ENCODE measurements around the gene LY6G5B.

Gene LY6G5B

DNA sequence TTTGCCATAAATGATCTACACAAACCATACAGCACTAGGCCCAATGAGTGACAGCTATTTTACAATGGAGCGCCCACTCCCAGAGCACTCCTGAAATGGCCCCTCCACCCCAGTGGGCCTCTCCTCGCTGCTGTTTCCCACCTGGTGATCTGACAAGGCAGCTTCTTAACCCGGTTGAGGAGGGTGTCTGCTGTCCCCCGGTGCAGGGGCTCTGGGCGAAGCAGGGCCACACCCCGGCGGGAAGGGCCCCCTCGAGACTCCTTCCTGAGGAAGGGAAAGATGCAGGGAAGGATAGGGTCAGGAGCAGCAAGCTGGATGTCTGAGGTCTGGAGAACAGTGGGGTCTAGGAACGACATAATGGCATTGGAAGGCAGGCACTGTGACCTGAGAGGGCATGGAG, 23.1 kb downstream of the LY6G5B start:
- peaks cover 2% of the 10 kb centered on the region for H3K36me3 ChIP-seq (replicated peaks; ENCODE audit: low read depth, low read length)
- H3K4me3 ChIP-seq (ENCODE audit: low read length) = no peak overlapping the region
- H4K20me1 ChIP-seq (ENCODE audit: insufficient read depth, low read length) = no peaks in the 10 kb centered on the region
- H2AFZ ChIP-seq (ENCODE audit: low read depth, low read length) = no peak overlapping the region
- no peaks in the 10 kb centered on the region for H3K79me2 ChIP-seq (ENCODE audit: low read length)
- TF ChIP-seq CTCF (IDR thresholded peaks at IDR 0.05; ENCODE audit: low read depth, low read length) = no peak
- no peak for TF ChIP-seq EZH2phosphoT487 (IDR thresholded peaks at IDR 0.05; ENCODE audit: low read depth)
- H3K9ac ChIP-seq (ENCODE audit: low read length) = no peak overlapping the region
- no peak overlapping the region for H3K27ac ChIP-seq (ENCODE audit: low read length)
- no peaks in the 10 kb centered on the region for H3K27me3 ChIP-seq (ENCODE audit: low read depth, low read length)
- peaks cover 5% of the 10 kb centered on the region; the same call in 1 of the 2 replicates for H3K4me1 ChIP-seq (ENCODE audit: low read length)
- no peaks in the 10 kb centered on the region for H3K9me3 ChIP-seq (ENCODE audit: insufficient read depth, low read length)
- H3K4me2 ChIP-seq (ENCODE audit: low read length) = no peak overlapping the region

- H2AFZ ChIP-seq (ENCODE audit: low read depth, low read length) = no peak overlapping the region
- peaks cover 2% of the 10 kb centered on the region for H3K36me3 ChIP-seq (replicated peaks; ENCODE audit: low read depth, low read length)
These were observed 23.8 kb downstream of the LY6G5B start for GRCh38 chr6:31693535-31693934.

DNA sequence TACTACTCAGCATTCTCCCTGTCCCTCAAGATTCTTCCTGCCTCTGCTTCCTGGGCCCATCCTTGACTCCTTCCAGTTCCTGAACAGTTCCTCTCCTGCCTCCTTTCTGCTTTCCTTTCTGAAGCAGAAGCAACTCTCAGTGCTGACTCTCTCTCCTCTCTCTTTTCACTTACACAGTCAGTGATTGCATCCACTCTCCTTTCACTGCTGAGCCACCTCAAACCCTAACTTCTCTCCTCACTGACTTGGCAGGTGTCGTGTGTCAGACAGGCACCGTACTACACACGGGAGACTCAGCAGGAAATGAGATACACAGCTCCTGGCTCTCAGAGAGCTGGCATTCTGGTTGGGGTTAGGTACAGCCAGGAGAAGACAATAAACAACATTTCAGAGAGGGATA, 27.8 kb downstream of the LY6G5B start:
- Histone ChIP-seq H4K20me1 (ENCODE audit: insufficient read depth, low read length) (no peaks in the 10 kb centered on the region), H3K27ac (ENCODE audit: low read length) (no peak overlapping the region)

More at GRCh38 chr6:31693535-31693934, 23.8 kb downstream of the LY6G5B start:
- Histone ChIP-seq H3K4me3 (ENCODE audit: low read length) (no peak overlapping the region), H4K20me1 (ENCODE audit: insufficient read depth, low read length) (no peaks in the 10 kb centered on the region), H3K79me2 (ENCODE audit: low read length) (no peaks in the 10 kb centered on the region), H3K9ac (ENCODE audit: low read length) (no peak overlapping the region), H3K9me3 (ENCODE audit: insufficient read depth, low read length) (no peaks in the 10 kb centered on the region), H3K4me2 (ENCODE audit: low read length) (no peak overlapping the region), H3K4me1 (ENCODE audit: low read length) (peaks cover 5% of the 10 kb centered on the region; the same call in 1 of the 2 replicates), H3K27ac (ENCODE audit: low read length) (no peak overlapping the region), H3K27me3 (ENCODE audit: low read depth, low read length) (no peaks in the 10 kb centered on the region)
- TF ChIP-seq EZH2phosphoT487 (IDR thresholded peaks at IDR 0.05; ENCODE audit: low read depth) = no peak
- no peak for TF ChIP-seq CTCF (IDR thresholded peaks at IDR 0.05; ENCODE audit: low read depth, low read length)

DNA sequence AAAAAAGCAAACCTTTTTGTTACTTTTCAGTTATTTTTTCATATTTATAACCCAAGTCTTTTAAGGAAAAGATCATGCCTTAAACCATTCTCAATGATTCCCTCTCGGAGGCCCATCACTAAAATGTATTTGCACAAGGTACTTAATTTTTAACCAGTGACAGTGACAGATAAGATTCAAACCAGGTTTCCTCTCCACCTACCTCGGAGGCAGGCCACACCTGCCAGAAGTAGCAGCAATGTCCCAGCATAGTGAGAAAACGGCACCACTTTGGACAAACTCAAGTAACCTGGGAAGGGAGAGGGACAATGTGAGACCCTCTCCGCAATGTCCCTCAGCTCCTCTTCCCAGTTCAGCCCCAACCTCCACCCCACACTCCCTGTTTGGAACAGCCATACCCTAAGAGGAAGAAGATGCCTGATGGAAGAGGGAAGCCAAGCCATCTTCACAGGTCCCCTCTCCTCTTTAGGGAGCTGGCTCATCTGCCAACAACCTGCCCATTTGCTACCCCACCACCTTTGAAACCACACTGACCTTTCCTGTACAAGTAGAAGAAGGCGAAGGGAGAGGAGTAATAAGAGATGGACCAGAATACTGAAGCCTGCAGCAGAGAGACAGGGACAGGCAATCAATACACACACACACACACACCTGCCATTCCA, 31.1 kb downstream of the LY6G5B start:
- Histone ChIP-seq H3K79me2 (ENCODE audit: low read length) (peaks cover 18% of the 10 kb centered on the region), H3K4me3 (ENCODE audit: low read length) (no peak overlapping the region), H3K27ac (ENCODE audit: low read length) (no peak overlapping the region), H3K27me3 (ENCODE audit: low read depth, low read length) (no peaks in the 10 kb centered on the region), H2AFZ (ENCODE audit: low read depth, low read length) (no peak overlapping the region), H3K9ac (ENCODE audit: low read length) (no peak overlapping the region), H4K20me1 (ENCODE audit: insufficient read depth, low read length) (no peaks in the 10 kb centered on the region), H3K9me3 (ENCODE audit: insufficient read depth, low read length) (no peaks in the 10 kb centered on the region), H3K36me3 (replicated peaks; ENCODE audit: low read depth, low read length) (no peaks in the 10 kb centered on the region), H3K4me1 (ENCODE audit: low read length) (peaks cover 12% of the 10 kb centered on the region), H3K4me2 (ENCODE audit: low read length) (no peak overlapping the region)
- no peak for TF ChIP-seq CTCF (IDR thresholded peaks at IDR 0.05; ENCODE audit: low read depth, low read length)
- TF ChIP-seq EZH2phosphoT487 (IDR thresholded peaks at IDR 0.05; ENCODE audit: low read depth) = no peak

More for the DNA sequence above, 27.8 kb downstream of the LY6G5B start:
- Histone ChIP-seq H3K4me3 (ENCODE audit: low read length) (no peak overlapping the region), H3K27me3 (ENCODE audit: low read depth, low read length) (no peaks in the 10 kb centered on the region), H3K9me3 (ENCODE audit: insufficient read depth, low read length) (no peaks in the 10 kb centered on the region), H3K4me1 (ENCODE audit: low read length) (peaks cover 8% of the 10 kb centered on the region), H3K36me3 (replicated peaks; ENCODE audit: low read depth, low read length) (no peaks in the 10 kb centered on the region), H3K79me2 (ENCODE audit: low read length) (peaks cover 14% of the 10 kb centered on the region), H3K9ac (ENCODE audit: low read length) (no peak overlapping the region), H2AFZ (ENCODE audit: low read depth, low read length) (no peak overlapping the region), H3K4me2 (ENCODE audit: low read length) (no peak overlapping the region)
- TF ChIP-seq EZH2phosphoT487 (IDR thresholded peaks at IDR 0.05; ENCODE audit: low read depth) (no peak), CTCF (IDR thresholded peaks at IDR 0.05; ENCODE audit: low read depth, low read length) (no peak)

Data from OCI-LY3 (cell line).